ENCODE results near the gene CMTM2.

The CMTM2 gene

GRCh38 chr16:66574081-66574480 is 5.2 kb upstream of the CMTM2 start:
- Histone ChIP-seq H3K27ac (no peak overlapping the region), H3K4me3 (no peak overlapping the region)
- no peak for TF ChIP-seq CTCF (IDR thresholded peaks at IDR 0.05)
- DNase-seq (ENCODE audit: low spot score) = no peak

- no peak for DNase-seq (ENCODE audit: low spot score)
- Histone ChIP-seq H3K4me3 (no peak overlapping the region), H3K27ac (no peak overlapping the region)
- TF ChIP-seq CTCF (IDR thresholded peaks at IDR 0.05) = no peak
Measured at GRCh38 chr16:66574531-66574930, 4.7 kb upstream of the CMTM2 start.

GRCh38 chr16:66575060-66575459 is 4.2 kb upstream of the CMTM2 start:
- DNase-seq (ENCODE audit: low spot score) = no peak
- no peak for TF ChIP-seq CTCF (IDR thresholded peaks at IDR 0.05)
- H3K4me3 ChIP-seq = no peak overlapping the region
- H3K27ac ChIP-seq = no peak overlapping the region

- Histone ChIP-seq H3K27ac (no peak overlapping the region), H3K4me3 (no peak overlapping the region)
- TF ChIP-seq CTCF (IDR thresholded peaks at IDR 0.05) = no peak
- DNase-seq (ENCODE audit: low spot score) = no peak
Measured at GRCh38 chr16:66576296-66576695, 3.0 kb upstream of the CMTM2 start.

GRCh38 chr16:66580605-66581209 is 1.4 kb downstream of the CMTM2 start:
- Histone ChIP-seq H3K4me3 (no peak overlapping the region), H3K27ac (peak overlapping the region in 1 of 2 donors; percentile 26)
- TF ChIP-seq CTCF (IDR thresholded peaks at IDR 0.05) = no peak
- no peak for DNase-seq (ENCODE audit: low spot score)

- DNase-seq (ENCODE audit: low spot score) = no peak
- no peak for TF ChIP-seq CTCF (IDR thresholded peaks at IDR 0.05)
- Histone ChIP-seq H3K4me3 (no peak overlapping the region), H3K27ac (peak overlapping the region in 1 of 2 donors; percentile 26)
Measured at GRCh38 chr16:66581246-66581952, 2.1 kb downstream of the CMTM2 start.
